Kidney tubule cell (primary cell): ENCODE results near the gene SRRM2.

ENCODE experiments used
- DNase-seq: peaks from one replicate; pipeline ENCODE4 v3.0.0-alpha.2; 2018; ENCODE audit warnings: low spot score

The SRRM2 gene

DNA sequence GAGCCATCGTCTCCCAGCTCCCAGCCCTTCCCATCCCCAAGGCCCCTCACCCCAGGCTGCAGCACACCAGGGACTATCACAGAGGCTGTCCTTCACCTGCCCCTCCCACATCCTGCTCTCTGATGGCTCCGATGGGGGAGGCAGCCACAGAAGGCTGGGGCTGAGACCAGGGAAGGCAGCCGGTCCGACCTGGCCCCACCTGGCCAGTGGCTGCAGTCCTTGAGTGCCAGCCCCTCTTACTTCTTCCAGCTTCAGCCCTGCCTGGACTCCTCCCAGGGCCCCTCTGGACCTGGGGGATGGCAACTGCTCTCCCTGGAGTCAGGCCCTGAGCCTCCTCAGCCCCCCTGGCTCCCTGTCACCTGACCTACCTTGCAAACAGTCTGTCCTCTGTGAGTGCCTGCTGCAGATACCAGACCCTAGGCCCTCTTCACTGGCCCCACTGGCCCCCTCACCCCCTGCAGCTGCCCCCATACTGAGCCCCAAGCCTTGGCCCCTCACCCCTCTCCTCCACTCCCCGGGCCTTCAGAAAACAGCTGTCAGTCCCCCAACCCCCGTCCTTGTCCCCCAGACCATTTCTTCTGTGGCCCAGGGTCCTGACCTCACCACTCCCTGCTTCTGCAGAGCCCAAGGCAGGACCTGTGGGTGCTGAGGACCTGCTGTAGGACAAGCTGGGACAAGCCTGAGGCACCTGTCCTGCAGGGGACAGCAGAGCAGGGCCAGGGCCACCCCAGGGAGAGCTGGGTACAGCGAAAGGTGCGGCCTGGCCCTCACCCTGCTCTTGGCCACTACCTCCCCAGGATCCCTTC lies 12.6 kb upstream of the SRRM2 start:
- no peak for DNase-seq

DNA sequence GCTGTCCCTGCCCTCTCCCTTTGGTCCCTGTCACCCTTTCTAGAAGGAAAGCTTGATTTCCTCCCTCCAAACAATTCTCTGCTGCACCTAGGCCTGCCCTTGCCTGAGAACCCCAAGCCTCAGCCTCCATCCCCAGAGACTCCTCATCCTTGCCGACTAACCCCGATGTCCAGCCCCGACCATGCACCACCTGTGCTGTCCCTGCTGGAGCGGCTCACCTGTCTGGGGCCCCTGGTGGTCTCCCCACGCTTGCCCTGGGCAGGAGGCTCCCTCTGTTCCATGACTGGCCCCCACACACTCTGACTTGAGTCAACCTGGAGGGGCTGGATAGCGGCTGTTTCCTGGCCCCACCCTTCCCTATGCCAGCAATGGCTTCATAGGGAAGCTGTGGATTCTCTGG lies 12.0 kb upstream of the SRRM2 start:
- no peak for DNase-seq

GRCh38 chr16:2741168-2741567 lies 11.3 kb upstream of the SRRM2 start:
- no peak for DNase-seq

- DNase-seq, result no peak
These were observed 10.0 kb upstream of the SRRM2 start for GRCh38 chr16:2742323-2743006.

- no peak for DNase-seq
These were observed 9.2 kb upstream of the SRRM2 start for GRCh38 chr16:2743007-2743810.

DNA sequence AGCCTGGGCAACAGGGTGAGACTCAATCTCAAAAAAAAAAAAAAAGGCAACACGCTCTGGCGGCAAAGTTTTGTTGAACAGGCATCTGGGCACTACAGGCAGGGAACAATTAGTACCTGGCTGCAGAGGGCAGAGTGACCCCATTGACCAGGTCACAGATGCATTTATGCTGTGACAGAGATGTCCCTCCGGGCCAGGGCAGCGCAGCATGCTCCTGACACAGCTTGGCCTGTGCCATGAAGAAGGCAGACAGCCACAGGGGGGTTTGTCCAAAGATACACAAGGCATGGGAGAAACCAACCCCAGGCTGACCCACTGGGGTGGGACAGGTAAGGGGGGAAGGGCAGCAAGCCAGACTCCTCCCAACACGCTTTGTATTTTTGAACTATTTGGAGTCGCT lies 7.7 kb upstream of the SRRM2 start:
- no peak for DNase-seq

DNA sequence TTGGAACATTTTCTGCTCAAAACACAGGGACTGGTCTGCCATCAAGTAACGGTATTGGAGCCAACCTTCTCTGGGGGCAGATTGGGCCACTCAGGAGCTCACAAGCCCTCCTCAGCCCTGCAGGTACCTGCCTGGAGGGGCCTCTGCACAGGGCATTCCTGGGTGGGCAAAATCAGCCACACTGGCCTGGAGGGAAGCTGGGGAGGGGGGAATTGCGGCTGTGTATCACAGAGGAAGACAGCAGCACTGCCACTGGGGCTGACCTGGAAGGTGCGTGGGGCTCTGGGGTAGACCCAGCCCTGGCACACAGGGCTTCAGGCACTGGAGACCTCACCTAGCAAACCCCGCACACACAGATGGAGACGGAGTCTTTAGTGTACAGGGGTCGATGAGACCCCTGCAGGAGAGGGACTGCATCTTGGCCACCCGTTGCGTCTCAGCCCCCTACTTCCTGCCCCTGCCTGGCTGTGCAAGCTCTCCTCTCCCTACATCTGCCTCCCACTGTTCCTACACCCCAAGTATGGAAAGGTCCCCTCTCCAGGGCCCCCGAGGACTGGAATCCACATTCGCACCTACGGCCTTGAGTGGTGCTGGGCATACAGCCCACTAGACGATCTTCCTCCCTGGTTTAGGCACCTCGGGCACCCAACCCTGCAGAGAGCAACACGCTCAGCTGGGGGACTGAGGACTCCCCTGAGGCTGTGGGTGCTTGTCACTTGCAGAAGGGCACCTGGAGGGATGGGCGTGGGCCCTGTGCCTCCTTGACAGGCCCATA lies 7.1 kb upstream of the SRRM2 start:
- DNase-seq, result no peak

DNA sequence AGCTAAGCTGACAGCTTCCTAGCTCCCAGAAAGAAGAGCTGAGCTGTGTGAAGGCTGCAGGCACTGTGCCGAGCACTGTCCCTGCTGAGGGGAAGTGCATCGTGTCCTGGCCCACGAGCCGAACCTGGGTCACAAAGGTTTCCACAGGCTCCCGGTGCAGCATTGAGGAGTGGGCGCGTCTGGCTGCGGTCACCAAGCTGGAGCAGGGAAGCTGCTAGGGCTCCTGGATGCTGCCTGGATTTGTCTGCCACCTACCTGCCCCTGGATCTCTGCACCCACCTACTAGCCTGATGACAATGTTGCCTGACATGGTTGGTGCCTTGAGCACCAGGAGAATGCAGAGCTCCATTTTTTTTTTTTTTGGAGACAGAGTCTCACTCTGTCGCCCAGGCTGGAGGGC lies 6.5 kb upstream of the SRRM2 start:
- no peak for DNase-seq

- DNase-seq, result no peak
These were observed 3.5 kb upstream of the SRRM2 start for GRCh38 chr16:2748757-2749455.

DNA sequence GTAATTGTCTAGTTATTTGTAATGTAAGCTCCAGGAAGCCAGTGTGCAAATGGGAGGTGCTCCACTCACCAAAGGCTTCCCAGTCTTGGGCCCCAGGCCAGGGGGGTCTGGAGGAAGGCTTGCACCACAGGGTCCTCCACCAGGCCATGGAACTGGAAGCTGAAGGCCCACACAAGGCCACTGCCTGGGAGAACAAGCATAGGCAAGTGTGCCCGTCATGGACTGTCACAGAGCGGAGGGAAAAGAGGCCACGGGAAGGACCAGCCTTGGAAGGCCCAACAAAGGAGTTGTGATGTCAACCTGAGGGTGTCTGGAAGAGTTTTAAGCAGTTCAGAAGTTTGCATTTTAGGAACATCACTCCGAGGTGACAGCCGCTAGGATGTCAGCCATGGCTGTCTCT lies 3.0 kb upstream of the SRRM2 start:
- DNase-seq, result no peak

DNA sequence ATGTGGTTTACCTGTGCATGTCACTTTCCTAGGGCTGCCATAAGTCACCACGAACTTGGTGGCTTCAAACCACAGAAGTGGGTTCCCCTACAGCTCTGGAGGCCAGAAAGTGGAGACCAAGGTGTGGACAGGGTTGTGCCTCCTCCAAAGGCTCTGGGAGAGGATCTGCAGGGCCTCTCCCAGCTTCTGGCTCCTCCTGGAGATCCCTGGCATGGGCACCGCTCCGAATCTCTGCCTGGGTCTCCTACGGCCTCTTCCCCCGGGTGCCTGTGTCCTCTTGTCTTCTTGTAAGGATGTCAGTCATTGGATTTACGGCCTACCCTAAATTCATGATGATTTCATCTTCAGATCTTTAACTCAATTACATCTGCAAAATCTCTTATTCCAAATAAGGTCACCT lies 2.5 kb upstream of the SRRM2 start:
- DNase-seq, result no peak

GRCh38 chr16:2751577-2752034 lies 832 bp upstream of the SRRM2 start:
- no peak for DNase-seq

DNA sequence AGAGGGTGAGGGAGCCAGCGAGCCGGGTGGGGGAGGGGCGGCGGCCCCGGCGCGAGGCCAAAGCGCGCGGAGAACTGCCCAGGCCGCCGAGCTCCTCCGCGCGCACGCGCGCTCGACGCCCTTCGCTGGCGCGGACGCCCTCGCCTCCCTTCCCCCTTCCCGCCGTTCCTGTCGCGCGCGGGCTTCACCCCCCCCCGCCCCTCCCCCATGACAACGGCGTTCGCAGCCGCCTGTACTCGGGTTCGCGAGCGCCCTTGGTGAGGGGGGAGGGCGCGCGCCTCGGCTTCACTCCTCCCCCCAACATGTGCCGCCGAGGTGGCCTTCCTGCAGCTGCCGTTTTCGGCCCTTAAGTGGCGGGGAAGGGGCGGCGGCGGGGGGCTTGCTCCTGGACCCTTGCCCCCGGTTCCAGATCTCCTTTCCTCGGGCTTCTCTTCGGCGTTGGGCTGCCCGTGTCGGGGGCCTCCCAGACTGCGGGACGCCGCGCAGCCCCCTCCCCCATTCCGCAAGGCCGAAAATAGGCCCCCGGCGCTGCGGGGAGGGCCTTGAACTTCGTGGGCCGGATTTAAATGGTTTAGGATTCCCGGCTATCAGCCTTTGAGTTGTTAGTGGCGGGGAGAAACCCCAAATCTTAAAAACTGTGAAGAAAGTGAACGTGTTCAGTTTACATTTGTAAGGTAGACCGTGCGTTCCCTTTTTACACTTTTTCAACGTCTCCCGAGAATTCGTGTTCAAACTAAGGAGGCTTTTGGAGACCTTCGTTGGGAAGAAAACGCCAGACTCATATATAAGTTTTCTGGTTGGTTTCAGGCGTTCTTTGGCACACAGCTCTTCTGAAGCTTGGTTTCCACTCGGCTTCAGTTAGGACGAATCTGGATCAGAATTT lies 653 bp downstream of the SRRM2 start:
- DNase-seq, result peak; percentile 80

DNA sequence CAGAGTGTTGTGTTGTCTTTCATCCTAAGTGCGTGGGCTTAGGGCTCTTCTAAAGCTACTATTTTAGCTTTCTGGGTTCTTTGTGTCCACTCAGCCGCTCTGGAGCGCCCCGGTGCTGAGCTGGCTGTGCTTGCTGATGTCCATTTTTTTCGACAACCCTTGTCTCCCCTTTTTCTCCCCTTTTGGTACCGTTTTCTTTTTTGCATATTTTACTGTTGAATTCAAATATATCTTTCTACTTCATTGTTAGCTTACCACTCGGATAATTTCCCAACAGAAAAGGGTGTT lies 1.2 kb downstream of the SRRM2 start:
- peak; percentile 19 for DNase-seq

- no peak for DNase-seq
These were observed 2.7 kb downstream of the SRRM2 start for GRCh38 chr16:2755158-2755557.

- no peak for DNase-seq
These were observed 4.0 kb downstream of the SRRM2 start for GRCh38 chr16:2756288-2757015.

GRCh38 chr16:2757344-2757743 lies 4.9 kb downstream of the SRRM2 start:
- DNase-seq, result no peak

- no peak for DNase-seq
These were observed 9.0 kb downstream of the SRRM2 start for GRCh38 chr16:2761472-2761871.

DNA sequence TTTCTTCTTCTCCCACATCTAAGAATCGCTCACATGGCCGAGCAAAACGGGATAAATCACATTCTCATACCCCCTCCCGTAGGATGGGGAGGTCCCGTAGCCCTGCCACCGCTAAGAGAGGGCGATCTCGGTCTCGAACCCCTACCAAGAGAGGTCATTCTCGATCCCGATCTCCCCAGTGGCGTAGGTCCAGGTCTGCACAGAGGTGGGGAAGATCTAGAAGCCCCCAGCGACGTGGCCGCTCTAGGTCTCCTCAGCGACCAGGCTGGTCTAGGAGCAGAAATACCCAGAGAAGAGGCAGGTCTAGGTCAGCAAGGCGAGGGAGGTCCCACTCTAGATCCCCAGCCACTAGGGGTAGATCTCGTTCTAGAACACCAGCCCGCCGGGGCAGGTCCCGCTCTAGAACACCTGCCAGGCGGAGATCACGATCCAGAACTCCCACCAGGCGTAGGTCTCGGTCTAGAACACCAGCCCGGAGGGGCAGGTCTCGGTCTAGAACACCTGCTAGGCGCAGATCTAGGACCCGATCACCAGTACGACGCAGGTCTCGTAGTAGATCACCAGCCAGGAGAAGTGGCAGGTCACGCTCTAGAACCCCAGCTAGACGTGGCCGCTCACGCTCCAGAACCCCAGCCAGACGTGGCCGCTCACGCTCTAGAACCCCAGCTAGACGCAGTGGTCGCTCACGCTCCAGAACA lies 9.6 kb downstream of the SRRM2 start:
- DNase-seq, result no peak
